GM19455 (cell line): ENCODE data around the gene SCARF1.

Experiments
- ATAC-seq: cut with Tn5 transposase; IDR thresholded peaks from one replicate; pipeline ENCODE4 v1.9.1; 2021; ENCODE audit not compliant: unreplicated experiment

Gene SCARF1

DNA sequence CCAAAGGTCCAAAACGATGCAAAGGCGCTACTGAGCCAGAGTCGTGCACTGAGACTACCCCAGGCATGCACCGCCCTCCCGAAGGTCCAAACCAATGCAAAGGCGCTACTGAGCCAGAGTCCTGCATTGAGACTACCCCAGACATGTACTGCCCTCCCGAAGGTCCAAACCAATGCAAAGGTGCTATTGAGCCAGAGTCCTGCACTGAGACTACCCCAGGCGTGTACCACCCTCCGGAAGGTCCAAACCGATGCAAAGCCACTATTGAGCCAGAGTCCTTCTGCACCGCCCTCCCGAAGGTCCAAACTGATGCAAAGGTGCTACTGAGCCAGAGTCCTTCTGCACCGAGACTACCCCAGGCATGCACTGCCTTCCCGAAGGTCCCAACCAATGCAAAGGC is 44.0 kb downstream of the SCARF1 start:
- no peak for ATAC-seq

DNA sequence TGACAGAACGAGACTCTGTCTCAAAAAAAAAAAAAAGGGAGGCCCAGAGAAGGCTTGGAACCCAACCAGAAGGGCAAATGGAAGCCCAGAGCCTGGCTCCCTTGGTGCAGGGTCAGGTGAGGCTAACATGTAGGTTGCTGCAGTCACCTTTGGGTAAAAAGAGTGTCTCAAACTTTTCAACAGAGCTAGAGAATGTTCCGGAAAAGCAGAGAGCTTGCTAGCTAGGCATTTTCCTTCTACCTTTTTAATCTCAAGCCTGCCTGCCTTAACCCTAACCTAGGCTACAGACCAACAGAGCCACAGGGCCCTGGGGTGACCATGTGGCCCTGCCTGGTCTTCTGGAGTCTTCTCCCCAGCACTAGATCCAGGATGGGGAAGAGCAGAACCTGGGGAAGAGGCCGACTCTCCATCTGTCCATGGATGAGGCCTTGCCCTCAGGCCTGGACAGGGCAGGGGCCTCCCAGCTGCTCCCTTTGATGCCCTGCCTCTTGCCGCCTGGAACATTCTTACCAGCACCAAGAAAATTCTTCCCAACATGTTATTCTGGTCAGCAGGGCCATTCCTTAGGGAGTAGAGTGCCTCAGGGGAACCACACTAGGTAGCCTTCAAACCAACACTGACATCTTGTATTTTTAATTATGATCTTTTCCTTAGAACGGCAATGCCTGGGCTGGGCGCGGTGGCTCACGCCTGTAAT is 47.0 kb downstream of the SCARF1 start:
- ATAC-seq, result no peak

GRCh38 chr17:1597861-1598342 is 47.6 kb downstream of the SCARF1 start:
- no peak for ATAC-seq

- ATAC-seq, result no peak
Observed at GRCh38 chr17:1593630-1593931, 52.0 kb downstream of the SCARF1 start.

- peak; percentile 52 for ATAC-seq
Observed at GRCh38 chr17:1592751-1593629, 52.5 kb downstream of the SCARF1 start.

GRCh38 chr17:1591474-1592090 is 54.0 kb downstream of the SCARF1 start:
- no peak for ATAC-seq

- ATAC-seq, result no peak
Observed at GRCh38 chr17:1590747-1591473, 54.6 kb downstream of the SCARF1 start.

- ATAC-seq, result no peak
Observed at GRCh38 chr17:1590029-1590746, 55.3 kb downstream of the SCARF1 start.

- no peak for ATAC-seq
Observed at GRCh38 chr17:1588821-1589585, 56.5 kb downstream of the SCARF1 start.

DNA sequence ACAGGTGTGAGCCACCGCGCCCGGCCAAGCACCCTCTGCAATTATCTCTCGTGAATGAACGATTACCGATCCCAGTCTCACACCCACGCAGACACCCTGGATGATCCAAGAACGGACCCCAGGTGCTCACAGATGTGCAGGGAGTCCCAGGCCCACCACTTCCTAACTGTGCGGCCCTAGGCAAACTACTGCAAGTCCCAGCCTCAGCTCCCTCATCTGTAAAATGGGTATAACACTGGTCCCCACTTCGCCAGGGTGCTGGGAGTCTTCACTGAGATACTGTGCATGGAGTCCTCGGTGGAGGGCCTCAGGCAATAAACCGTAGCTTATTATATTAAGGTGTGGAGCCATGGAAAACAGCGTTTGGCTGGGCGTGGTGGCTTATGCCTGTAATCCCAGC is 61.4 kb downstream of the SCARF1 start:
- ATAC-seq, result no peak
